ENCODE results near the gene NPR3. TPM values are rescaled to one million over a fixed set of nuclear protein-coding genes. Genes with fewer than 3 reads are reported as not detected.

NPR3 gene
- total RNA-seq, 1 experiment from 2014 or later = not detected

DNA sequence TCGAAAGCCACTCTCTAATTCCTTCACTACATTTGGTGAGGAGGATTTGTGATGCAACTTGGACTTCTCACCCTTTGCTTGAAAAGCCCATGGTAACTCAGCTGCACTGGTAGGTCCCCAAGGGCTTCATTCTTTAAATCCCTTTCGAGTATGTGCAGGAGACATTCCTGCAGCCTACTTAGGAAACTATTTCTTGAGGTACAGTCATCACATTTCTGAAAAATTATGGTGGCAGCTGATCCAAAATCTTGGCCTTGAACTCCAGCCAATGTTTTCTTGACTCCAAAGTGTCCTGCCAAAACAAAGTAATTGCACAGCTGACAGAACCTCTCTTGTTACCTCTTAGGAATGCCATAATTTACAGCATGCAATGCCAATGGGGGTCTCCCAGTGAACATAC lies 99.7 kb downstream of the NPR3 start:
- H4K20me1 ChIP-seq (ENCODE audit: control insufficient read depth, insufficient read depth, insufficient read length) = no peaks in the 10 kb centered on the region
- TF ChIP-seq CTCF (conservative IDR thresholded peaks at IDR 0.05) = no peak
- no peak overlapping the region for H4K91ac ChIP-seq (ENCODE audit: insufficient read length, low read depth, low read length)
- H3K9ac ChIP-seq (ENCODE audit: extremely low read depth, insufficient read length, low read length) = no peak overlapping the region
- WGBS (ENCODE audit: extremely low coverage, insufficient read length, low lambda C conversion rate) = no CpG with 5 or more reads among the region's 2 CpGs
- no peaks in the 10 kb centered on the region for H3K4me1 ChIP-seq (ENCODE audit: insufficient read depth, low read length)
- Mint-ChIP-seq H3K36me3 (ENCODE audit: insufficient read depth in 1 of 3, low read depth in 3 of 3) (peaks cover 0 to 7% (median 0%) of the 10 kb centered on the region in 3 experiments; a peak in 2 of 7 replicates), H3K4me3 (no peak overlapping the region), H3K4me1 (no peaks in the 10 kb centered on the region), H3K27ac (no peak overlapping the region), H3K9me3 (peaks cover 9 to 10% of the 10 kb centered on the region in 2 experiments), H3K27me3 (ENCODE audit: low read depth) (peaks cover 3% of the 10 kb centered on the region)
- H3K79me1 ChIP-seq (ENCODE audit: insufficient read depth, low read depth, low read length, poor library complexity, severe bottlenecking) = no peaks in the 10 kb centered on the region
- H2BK12ac ChIP-seq (ENCODE audit: insufficient read length, low read depth, low read length) = no peak overlapping the region
- no peak for DNase-seq
- no peak overlapping the region for H2BK20ac ChIP-seq (ENCODE audit: low read depth, low read length, poor library complexity, severe bottlenecking)
- H4K5ac ChIP-seq (ENCODE audit: insufficient read length, low read depth, low read length) = no peak overlapping the region
- H3K18ac ChIP-seq (ENCODE audit: insufficient read length, low read depth, low read length) = no peak overlapping the region
- H2BK120ac ChIP-seq (ENCODE audit: low read depth, low read length, poor library complexity, severe bottlenecking) = no peak overlapping the region
- H2BK15ac ChIP-seq (ENCODE audit: low read depth, low read length) = no peak overlapping the region
- no peak overlapping the region for H3K27ac ChIP-seq (ENCODE audit: insufficient read length, low read depth, low read length)
- H3K14ac ChIP-seq (ENCODE audit: insufficient read depth, low read length) = no peak overlapping the region
- no peaks in the 10 kb centered on the region for H3K27me3 ChIP-seq (ENCODE audit: insufficient read depth, low read length)
- H2AFZ ChIP-seq (ENCODE audit: low read length) = no peak overlapping the region
- no peaks in the 10 kb centered on the region for H3K9me3 ChIP-seq (ENCODE audit: control insufficient read depth, low read depth, low read length)
- H4K8ac ChIP-seq (replicated peaks; ENCODE audit: insufficient read length, low read depth, low read length) = no peak overlapping the region
- H3K79me2 ChIP-seq (ENCODE audit: insufficient read depth, low read length) = no peaks in the 10 kb centered on the region
- no peak overlapping the region for H3K4me2 ChIP-seq (ENCODE audit: insufficient read depth, insufficient read length, low read length)
- H3K56ac ChIP-seq (ENCODE audit: insufficient read length, low read depth, low read length) = no peak overlapping the region
- H2BK5ac ChIP-seq (ENCODE audit: insufficient read length, low read length) = no peak overlapping the region
- H3K4ac ChIP-seq (ENCODE audit: low read depth, low read length) = no peak overlapping the region
- no peak overlapping the region for H3K23ac ChIP-seq (ENCODE audit: insufficient read length, low read depth, low read length)
- H3K23me2 ChIP-seq (ENCODE audit: insufficient read length, low read depth, low read length, poor library complexity, severe bottlenecking) = no peaks in the 10 kb centered on the region
- no peak overlapping the region for H3T11ph ChIP-seq (ENCODE audit: low read length)
- no peak overlapping the region for H2AK5ac ChIP-seq (ENCODE audit: insufficient read length, low read length)

Data from H9 (cell line).